Measurements from ENCODE around the gene SLC25A10. TPM values are rescaled to one million over a fixed set of nuclear protein-coding genes. Genes with fewer than 3 reads are reported as not detected.
"Not testable (repeated sequence)": the region's sequence is repeated elsewhere in the genome, so short reads cannot be mapped to it uniquely, and the experiment has no call there.

The SLC25A10 gene
- total and polyA plus RNA-seq, 2 donors, result 5.7 to 12.6 TPM

- DNase-seq (ENCODE audit: extremely low spot score), result no peak
- Histone ChIP-seq H3K4me3 (ENCODE audit: low read depth, low read length) (no peak overlapping the region), H3K4me1 (ENCODE audit: insufficient read depth) (no peaks in the 10 kb centered on the region), H3K36me3 (ENCODE audit: insufficient read depth) (no peaks in the 10 kb centered on the region), H3K27ac (ENCODE audit: low read depth) (no peak overlapping the region)
- WGBS, result 84% methylated on average over 23 of the region's 23 CpGs
Observed at GRCh38 chr17:81727324-81728031, 15.4 kb downstream of the SLC25A10 start.

GRCh38 chr17:81733507-81734404 lies 21.7 kb downstream of the SLC25A10 start:
- no peak for DNase-seq (ENCODE audit: extremely low spot score)
- no peaks in the 10 kb centered on the region for H3K36me3 ChIP-seq (ENCODE audit: insufficient read depth)
- H3K4me1 ChIP-seq (ENCODE audit: insufficient read depth), result no peaks in the 10 kb centered on the region
- H3K4me3 ChIP-seq (ENCODE audit: low read depth, low read length), result no peak overlapping the region
- no peak overlapping the region for H3K27ac ChIP-seq (ENCODE audit: low read depth)
- 47% methylated on average over 32 of the region's 32 CpGs for WGBS

GRCh38 chr17:81734405-81735263 lies 22.6 kb downstream of the SLC25A10 start:
- H3K27ac ChIP-seq (ENCODE audit: low read depth), result no peak overlapping the region
- no peak overlapping the region for H3K4me3 ChIP-seq (ENCODE audit: low read depth, low read length)
- no peaks in the 10 kb centered on the region for H3K36me3 ChIP-seq (ENCODE audit: insufficient read depth)
- no peak for DNase-seq (ENCODE audit: extremely low spot score)
- no peaks in the 10 kb centered on the region for H3K4me1 ChIP-seq (ENCODE audit: insufficient read depth)
- 82% methylated on average over 35 of the region's 35 CpGs for WGBS

GRCh38 chr17:81735264-81736102 lies 23.4 kb downstream of the SLC25A10 start:
- DNase-seq (ENCODE audit: extremely low spot score), result no peak
- no peak overlapping the region for H3K4me3 ChIP-seq (ENCODE audit: low read depth, low read length)
- H3K4me1 ChIP-seq (ENCODE audit: insufficient read depth), result no peaks in the 10 kb centered on the region
- H3K27ac ChIP-seq (ENCODE audit: low read depth), result no peak overlapping the region
- WGBS, result 38% methylated on average over 30 of the region's 30 CpGs
- H3K36me3 ChIP-seq (ENCODE audit: insufficient read depth), result no peaks in the 10 kb centered on the region

GRCh38 chr17:81737947-81738800 lies 26.1 kb downstream of the SLC25A10 start:
- DNase-seq (ENCODE audit: extremely low spot score), result no peak
- Histone ChIP-seq H3K36me3 (ENCODE audit: insufficient read depth) (no peaks in the 10 kb centered on the region), H3K4me1 (ENCODE audit: insufficient read depth) (no peaks in the 10 kb centered on the region), H3K27ac (ENCODE audit: low read depth) (no peak overlapping the region), H3K4me3 (ENCODE audit: low read depth, low read length) (no peak overlapping the region)
- WGBS, result 83% methylated on average over 31 of the region's 31 CpGs

- 80% methylated on average over 27 of the region's 27 CpGs for WGBS
- DNase-seq (ENCODE audit: extremely low spot score), result no peak
- H3K4me1 ChIP-seq (ENCODE audit: insufficient read depth), result no peaks in the 10 kb centered on the region
Observed at GRCh38 chr17:81738801-81739393, 26.8 kb downstream of the SLC25A10 start.

GRCh38 chr17:81739593-81739992 lies 27.5 kb downstream of the SLC25A10 start:
- WGBS, result 88% methylated on average over 8 of the region's 8 CpGs
- H3K4me1 ChIP-seq (ENCODE audit: insufficient read depth); DNase-seq (ENCODE audit: extremely low spot score); H3K27ac ChIP-seq (ENCODE audit: low read depth); H3K4me3 ChIP-seq (ENCODE audit: low read depth, low read length); H3K36me3 ChIP-seq (ENCODE audit: insufficient read depth): not testable (repeated sequence)

More at GRCh38 chr17:81738801-81739393, 26.8 kb downstream of the SLC25A10 start:
- no peak overlapping the region for H3K4me3 ChIP-seq (ENCODE audit: low read depth, low read length)
- no peak overlapping the region for H3K27ac ChIP-seq (ENCODE audit: low read depth)
- no peaks in the 10 kb centered on the region for H3K36me3 ChIP-seq (ENCODE audit: insufficient read depth)

GRCh38 chr17:81740395-81740961 lies 28.4 kb downstream of the SLC25A10 start:
- DNase-seq (ENCODE audit: extremely low spot score), result no peak
- 21% methylated on average over 28 of the region's 28 CpGs for WGBS
- Histone ChIP-seq H3K4me3 (ENCODE audit: low read depth, low read length) (no peak overlapping the region), H3K36me3 (ENCODE audit: insufficient read depth) (no peaks in the 10 kb centered on the region), H3K4me1 (ENCODE audit: insufficient read depth) (no peaks in the 10 kb centered on the region), H3K27ac (ENCODE audit: low read depth) (no peak overlapping the region)

GRCh38 chr17:81741049-81741593 lies 29.0 kb downstream of the SLC25A10 start:
- no peak overlapping the region for H3K4me3 ChIP-seq (ENCODE audit: low read depth, low read length)

GRCh38 chr17:81741594-81742452 lies 29.7 kb downstream of the SLC25A10 start:
- WGBS, result 50% methylated on average over 26 of the region's 26 CpGs
- Histone ChIP-seq H3K4me3 (ENCODE audit: low read depth, low read length) (no peak overlapping the region), H3K4me1 (ENCODE audit: insufficient read depth) (no peaks in the 10 kb centered on the region), H3K36me3 (ENCODE audit: insufficient read depth) (no peaks in the 10 kb centered on the region), H3K27ac (ENCODE audit: low read depth) (no peak overlapping the region)
- DNase-seq (ENCODE audit: extremely low spot score), result no peak

More at GRCh38 chr17:81741049-81741593, 29.0 kb downstream of the SLC25A10 start:
- H3K27ac ChIP-seq (ENCODE audit: low read depth), result no peak overlapping the region
- DNase-seq (ENCODE audit: extremely low spot score), result no peak
- no peaks in the 10 kb centered on the region for H3K36me3 ChIP-seq (ENCODE audit: insufficient read depth)
- H3K4me1 ChIP-seq (ENCODE audit: insufficient read depth), result no peaks in the 10 kb centered on the region
- WGBS, result 40% methylated on average over 22 of the region's 22 CpGs

Data from urinary bladder (tissue), 4 donors.